SU-DHL-6 (cell line): Measurements from ENCODE around the gene INKA2.

ENCODE experiments used
- H2AFZ ChIP-seq: fragments of 200-600 bp; sonication (generic); 2 replicates; pipeline ENCODE4 v1.6.1; 2014; ENCODE audit warnings: low read depth, mild to moderate bottlenecking, moderate library complexity, mixed read lengths, antibody characterized with exemption, low read length; ENCODE audit not compliant: severe bottlenecking
- H3F3A ChIP-seq: fragments of 200-600 bp; shearing (Covaris generic); 2 replicates; pipeline ENCODE4 v1.6.0; 2016; ENCODE audit warnings: antibody characterized with exemption, mild to moderate bottlenecking; ENCODE audit not compliant: insufficient read depth
- H3K27ac ChIP-seq: fragments of 200-600 bp; sonication (generic); 2 replicates; pipeline ENCODE4 v1.5.1; 2016; ENCODE audit warnings: low read depth, mild to moderate bottlenecking, low read length, moderate library complexity, mixed read lengths
- H3K27me3 ChIP-seq: fragments of 200-600 bp; sonication (generic), shearing (Covaris generic); 2 replicates; pipeline ENCODE4 v1.6.0; 2014; ENCODE audit warnings: mild to moderate bottlenecking, low read length
- H3K36me3 ChIP-seq: fragments of 200-600 bp; sonication (generic); 2 replicates; pipeline ENCODE4 v1.6.1; 2014; ENCODE audit warnings: mild to moderate bottlenecking, low read length, mixed read lengths
- H3K4me2 ChIP-seq: fragments of 300-600, 200-600 bp; shearing (Covaris generic), sonication (generic); 2 replicates; pipeline ENCODE4 v1.6.0; 2014; ENCODE audit warnings: low read length, low read depth, mild to moderate bottlenecking; ENCODE audit not compliant: poor library complexity, severe bottlenecking
- H3K4me3 ChIP-seq: fragments of 200-600 bp; sonication (generic); 2 replicates; pipeline ENCODE4 v1.5.1; 2014; ENCODE audit warnings: antibody characterized with exemption, low read length, mild to moderate bottlenecking, mixed read lengths; ENCODE audit not compliant: insufficient read depth, poor library complexity, severe bottlenecking
- H3K79me2 ChIP-seq: fragments of 200-600 bp; sonication (generic); 2 replicates; pipeline ENCODE4 v1.6.1; 2014; ENCODE audit warnings: mild to moderate bottlenecking, low read length, moderate library complexity; ENCODE audit not compliant: insufficient read depth
- H3K9ac ChIP-seq: fragments of 200-600 bp; sonication (generic); 2 replicates; pipeline ENCODE4 v1.7.0; 2014; ENCODE audit warnings: mild to moderate bottlenecking, low read length
- H3K9me2 ChIP-seq: fragments of 200-600 bp; sonication (generic); replicated peaks from 2 replicates; pipeline ENCODE4 v1.6.1; 2014; ENCODE audit warnings: low read length; ENCODE audit not compliant: insufficient read depth
- H3K9me3 ChIP-seq: fragments of 200-600 bp; sonication (generic); 2 replicates; pipeline ENCODE4 v1.6.1; 2014; ENCODE audit warnings: low read length, mixed read lengths; ENCODE audit not compliant: insufficient read depth
- H4K20me1 ChIP-seq: fragments of 200-600 bp; sonication (generic); 2 replicates; pipeline ENCODE4 v1.6.1; 2014; ENCODE audit warnings: low read depth, mild to moderate bottlenecking, antibody characterized with exemption, low read length, moderate library complexity, mixed read lengths
- CTCF ChIP-seq: fragments of 200-600 bp; sonication (generic); IDR thresholded peaks from one replicate; pipeline ENCODE4 v1.5.1; 2017; ENCODE audit warnings: antibody characterized with exemption, mild to moderate bottlenecking, low read length, moderate library complexity; ENCODE audit not compliant: insufficient read depth, poor library complexity, severe bottlenecking
- EZH2phosphoT487 ChIP-seq: fragments of 200-600 bp; sonication (generic), shearing (Covaris generic); conservative IDR thresholded peaks from 2 replicates; pipeline ENCODE4 v1.6.1; 2018; ENCODE audit warnings: mild to moderate bottlenecking, antibody characterized with exemption, low read length, moderate library complexity, mixed read lengths

Gene INKA2

DNA sequence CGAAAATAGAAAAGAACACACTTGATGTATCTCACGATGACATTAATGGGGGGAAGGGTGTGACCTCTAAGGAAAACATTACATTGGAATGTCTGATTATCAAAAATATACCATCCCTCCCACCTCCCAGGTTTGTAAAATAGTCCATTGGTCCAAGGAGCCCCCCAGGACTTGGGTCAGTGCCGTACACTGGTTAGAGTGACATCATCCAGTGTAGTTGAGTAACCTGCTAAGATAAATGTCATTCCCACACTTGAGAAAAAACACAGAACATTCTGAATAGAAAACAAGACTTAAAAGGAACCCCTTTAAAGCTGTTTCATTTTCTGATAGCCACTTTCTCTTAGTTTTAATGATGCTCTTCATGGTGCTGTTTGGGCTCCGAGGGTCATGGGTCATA is 31.7 kb upstream of the INKA2 start:
- peaks cover 16% of the 10 kb centered on the region for H3F3A ChIP-seq
- no peaks in the 10 kb centered on the region for H3K27me3 ChIP-seq
- no peak overlapping the region for H2AFZ ChIP-seq
- no peaks in the 10 kb centered on the region for H3K9me2 ChIP-seq
- no peak overlapping the region for H3K4me3 ChIP-seq
- H3K79me2 ChIP-seq, result 0 out of 2 replicates have a peak, but pooled peaks cover 11% of the 10 kb centered on the region
- no peak overlapping the region for H3K9ac ChIP-seq
- TF ChIP-seq EZH2phosphoT487, result no peak
- TF ChIP-seq CTCF, result no peak
- H3K9me3 ChIP-seq, result no peaks in the 10 kb centered on the region
- H3K36me3 ChIP-seq, result peaks cover 8% of the 10 kb centered on the region; the same call in 1 of the 2 replicates
- no peaks in the 10 kb centered on the region; the same call in 1 of the 2 replicates for H4K20me1 ChIP-seq
- H3K4me2 ChIP-seq, result no peak overlapping the region
- H3K27ac ChIP-seq, result no peak overlapping the region

DNA sequence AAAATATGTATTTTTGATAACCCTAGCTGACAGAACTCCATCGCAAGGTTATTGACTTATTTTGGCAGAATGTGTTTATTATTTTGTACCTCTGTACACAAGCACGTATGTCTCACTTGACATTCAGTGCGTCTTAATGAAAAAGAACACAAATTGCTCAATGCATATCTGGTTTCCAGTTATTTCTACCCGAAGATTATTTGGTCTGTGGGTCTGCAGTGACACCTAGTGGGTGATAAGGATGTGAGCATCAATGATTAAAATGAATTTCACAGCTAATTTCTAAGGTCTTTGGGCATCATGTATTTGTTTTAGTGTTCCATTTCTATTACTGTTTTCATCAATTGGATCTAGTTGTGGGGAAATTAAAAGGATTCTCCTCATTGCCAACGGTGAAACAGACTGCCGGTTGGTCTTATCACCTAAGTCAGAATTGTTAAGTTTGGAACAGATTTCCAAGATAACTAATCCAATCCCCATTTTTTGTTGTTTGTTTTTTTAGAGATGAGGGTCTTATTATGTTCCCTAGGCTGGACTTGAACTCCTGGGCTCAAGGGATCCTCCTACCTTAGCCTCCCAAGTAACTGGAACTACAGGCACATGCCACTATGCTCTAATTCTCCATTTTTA is 30.4 kb upstream of the INKA2 start:
- Histone ChIP-seq H3K27me3 (no peaks in the 10 kb centered on the region), H3K4me3 (no peak overlapping the region), H3K36me3 (peaks cover 18% of the 10 kb centered on the region; the same call in 1 of the 2 replicates), H3K79me2 (0 out of 2 replicates have a peak, but pooled peaks cover 13% of the 10 kb centered on the region), H3K9me2 (no peaks in the 10 kb centered on the region), H3F3A (peaks cover 16% of the 10 kb centered on the region), H3K9ac (no peak overlapping the region), H2AFZ (no peak overlapping the region), H3K27ac (no peak overlapping the region), H3K9me3 (no peaks in the 10 kb centered on the region), H4K20me1 (no peaks in the 10 kb centered on the region; the same call in 1 of the 2 replicates), H3K4me2 (no peak overlapping the region)
- TF ChIP-seq CTCF (peak; percentile 68), EZH2phosphoT487 (no peak)

GRCh38 chr1:111768625-111769024 is 29.4 kb upstream of the INKA2 start:
- no peaks in the 10 kb centered on the region; the same call in 1 of the 2 replicates for H4K20me1 ChIP-seq
- no peak overlapping the region for H2AFZ ChIP-seq
- no peak overlapping the region for H3K9ac ChIP-seq
- H3K79me2 ChIP-seq, result 0 out of 2 replicates have a peak, but pooled peaks cover 13% of the 10 kb centered on the region
- H3K36me3 ChIP-seq, result peaks cover 26% of the 10 kb centered on the region; the same call in 1 of the 2 replicates
- no peak for TF ChIP-seq CTCF
- TF ChIP-seq EZH2phosphoT487, result no peak
- no peak overlapping the region for H3K27ac ChIP-seq
- no peak overlapping the region for H3K4me3 ChIP-seq
- H3K9me3 ChIP-seq, result no peaks in the 10 kb centered on the region
- no peaks in the 10 kb centered on the region for H3K9me2 ChIP-seq
- H3K4me2 ChIP-seq, result no peak overlapping the region
- H3K27me3 ChIP-seq, result no peaks in the 10 kb centered on the region
- H3F3A ChIP-seq, result peaks cover 20% of the 10 kb centered on the region
